ENCODE measurements around the gene ECHS1.
"Not testable (repeated sequence)": the region's sequence is repeated elsewhere in the genome, so short reads cannot be mapped to it uniquely, and the experiment has no call there.

ECHS1 gene

DNA sequence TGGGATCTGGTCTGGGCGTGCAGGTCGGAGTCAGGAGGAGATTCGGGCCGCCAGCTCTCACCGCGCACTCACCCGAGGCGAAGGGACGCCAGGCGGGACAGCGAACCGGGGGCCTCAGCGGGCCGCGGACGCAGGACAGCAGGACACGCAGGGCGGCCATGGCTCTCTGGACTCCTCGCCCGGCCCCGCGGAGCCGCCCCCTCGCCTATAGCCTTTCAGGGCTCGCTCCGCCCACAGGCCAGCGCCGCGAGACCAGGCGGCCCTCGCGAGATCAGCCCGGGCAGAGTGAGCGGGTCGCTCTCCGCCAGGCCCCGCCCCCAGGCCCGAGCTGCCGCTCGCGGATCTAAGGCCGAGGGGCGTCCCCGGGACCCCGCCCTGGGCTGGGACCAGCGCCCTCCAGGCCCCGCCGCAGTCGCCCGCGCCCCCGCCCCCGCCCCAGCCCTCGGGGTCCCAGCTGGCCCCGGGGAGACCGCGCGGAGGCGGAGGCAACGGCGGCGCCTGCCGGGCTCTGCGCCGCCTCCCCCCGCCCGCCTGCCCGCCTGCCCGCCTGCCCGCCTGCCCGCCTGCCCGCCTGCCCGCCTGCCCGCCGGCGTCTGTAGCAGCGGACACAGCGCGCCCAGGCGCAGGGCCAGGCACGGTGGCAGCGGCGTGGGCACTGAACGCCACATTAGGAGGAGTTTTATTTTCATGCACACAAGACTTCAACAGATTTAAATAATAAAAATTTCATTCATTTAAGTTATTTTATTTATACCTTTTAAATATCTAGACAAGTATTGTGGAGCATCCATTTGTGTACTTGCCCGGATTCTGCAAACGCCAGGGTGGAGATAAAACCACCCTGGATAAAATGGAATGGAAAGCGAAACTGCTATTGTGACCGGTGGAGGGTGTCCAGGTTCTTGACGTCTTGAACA lies at the start of gene ECHS1:
ECHS1 (minus strand) TSS at position 181 of the 917 bp plus-strand sequence; CDS start at position 160, 21 bp downstream.
- H3K27ac ChIP-seq, result peak within 1 kb of the TSS; percentile 63
- peak; percentile 27 for DNase-seq (ENCODE audit: low read depth, low spot score)

DNA sequence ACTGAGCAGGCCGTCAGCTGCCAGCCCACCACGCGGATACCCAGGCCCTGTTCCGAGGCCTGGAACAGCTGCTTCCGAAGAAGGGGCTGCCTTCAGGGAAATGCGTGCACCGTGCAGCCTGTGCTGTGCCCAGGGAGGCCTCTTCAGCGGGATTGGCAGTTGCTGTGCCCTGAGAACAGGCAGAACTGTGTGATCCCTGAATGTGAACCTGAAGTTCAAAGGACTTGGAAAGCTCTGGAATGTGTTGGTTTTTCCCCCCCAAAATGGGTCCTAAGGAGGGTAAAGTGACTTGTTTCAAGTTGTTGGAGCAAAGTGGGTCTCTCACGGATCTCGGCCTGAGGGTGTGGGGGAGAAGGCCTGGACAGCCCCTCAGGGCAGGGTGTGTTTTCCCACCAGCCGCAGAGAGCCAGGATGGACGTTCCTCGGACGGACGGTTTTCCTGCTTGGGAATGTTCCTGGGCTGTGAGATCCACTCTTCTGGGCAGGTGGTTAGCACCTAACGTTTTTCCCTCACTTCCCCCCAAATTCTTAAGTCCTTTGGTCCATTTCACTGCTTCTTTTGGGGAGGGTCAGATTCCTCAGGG lies 49.2 kb upstream of the ECHS1 start:
- H3K27ac ChIP-seq, result no peak overlapping the region
- DNase-seq (ENCODE audit: low read depth, low spot score), result no peak

DNA sequence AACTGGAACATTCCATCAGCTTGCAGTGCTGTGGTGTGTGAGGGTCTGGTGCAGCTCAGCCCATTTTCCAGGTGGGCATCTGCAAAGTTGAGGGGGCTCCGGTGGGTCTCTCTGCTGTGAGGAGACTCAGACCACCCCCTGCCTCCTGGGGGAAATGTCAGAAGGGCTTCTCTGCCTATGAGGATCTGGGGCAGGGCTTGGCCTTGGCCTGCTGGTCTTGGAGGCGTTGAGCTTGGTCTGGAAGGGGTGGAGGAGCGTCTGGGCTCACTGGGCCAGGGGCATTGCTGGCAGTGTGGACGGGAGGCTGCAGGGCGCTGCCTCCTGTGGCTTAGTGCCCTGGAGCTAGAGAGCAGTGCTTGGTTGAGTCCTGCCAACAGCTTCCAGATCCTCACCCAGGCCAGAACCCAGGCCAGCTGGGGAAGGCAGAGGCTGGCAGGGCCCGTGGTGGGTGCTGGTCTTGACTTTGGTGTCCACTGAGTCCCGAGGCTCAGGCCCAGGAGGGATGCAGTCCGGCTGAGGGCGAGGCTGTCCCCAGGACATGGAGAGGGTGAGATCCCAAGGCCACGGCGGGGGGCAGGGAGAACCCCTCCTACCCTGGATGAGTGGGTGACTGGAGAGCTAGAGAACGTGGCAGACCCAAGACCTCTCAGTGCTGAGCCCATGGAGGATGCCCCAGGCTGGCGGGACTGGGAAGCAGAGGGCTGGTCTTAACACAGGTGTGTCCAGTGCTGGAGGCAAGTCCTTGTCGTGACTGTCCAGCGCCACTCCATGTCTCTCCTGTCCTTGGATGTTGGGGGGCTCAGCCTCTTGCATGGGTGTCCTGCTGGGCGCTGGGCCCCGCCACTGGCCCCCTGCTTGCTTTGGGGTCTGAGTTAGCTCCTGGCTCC lies 48.4 kb upstream of the ECHS1 start:
- H3K27ac ChIP-seq, result no peak overlapping the region
- no peak for DNase-seq (ENCODE audit: low read depth, low spot score)

DNA sequence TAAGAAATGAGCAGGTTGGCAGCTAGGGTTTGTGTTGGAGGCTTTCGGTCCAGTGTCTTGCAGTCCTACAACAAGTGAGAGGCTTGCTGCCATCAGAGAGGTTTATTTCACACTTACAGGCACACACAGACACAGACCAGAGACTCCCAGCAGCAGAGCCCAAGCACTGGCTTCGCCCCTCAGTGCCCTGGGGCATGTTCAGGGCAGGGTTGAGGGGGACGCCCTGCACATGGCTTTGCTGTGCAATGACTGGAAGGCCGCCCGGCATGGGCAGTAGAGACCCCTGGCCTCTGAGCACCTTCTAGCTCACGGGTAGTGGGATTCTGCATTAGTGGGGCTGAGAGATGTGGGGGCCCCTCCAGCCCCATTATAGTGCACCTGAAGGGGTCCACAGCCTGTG lies 47.4 kb upstream of the ECHS1 start:
- DNase-seq (ENCODE audit: low read depth, low spot score), result no peak
- H3K27ac ChIP-seq, result no peak overlapping the region

DNA sequence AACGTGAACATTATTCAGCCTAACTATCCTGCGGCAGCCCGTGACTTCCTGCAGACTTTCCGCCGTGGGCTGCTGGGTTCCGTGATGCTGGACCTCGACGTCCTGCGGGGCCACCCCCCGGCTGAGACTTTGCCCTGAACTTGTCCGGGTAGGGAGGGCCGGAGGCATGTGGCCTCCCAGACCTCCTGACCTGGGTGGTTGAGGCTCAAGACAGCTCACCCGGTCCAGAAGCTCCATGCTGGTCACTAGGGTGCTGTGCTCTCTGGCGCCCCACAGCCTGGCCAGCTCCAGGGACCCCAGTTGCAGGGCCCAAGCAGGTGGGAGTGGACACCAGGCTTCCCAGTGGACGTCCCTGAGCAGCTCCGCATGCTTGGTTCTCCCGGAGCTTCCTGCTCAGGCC lies 46.9 kb upstream of the ECHS1 start:
- H3K27ac ChIP-seq, result no peak overlapping the region
- no peak for DNase-seq (ENCODE audit: low read depth, low spot score)

DNA sequence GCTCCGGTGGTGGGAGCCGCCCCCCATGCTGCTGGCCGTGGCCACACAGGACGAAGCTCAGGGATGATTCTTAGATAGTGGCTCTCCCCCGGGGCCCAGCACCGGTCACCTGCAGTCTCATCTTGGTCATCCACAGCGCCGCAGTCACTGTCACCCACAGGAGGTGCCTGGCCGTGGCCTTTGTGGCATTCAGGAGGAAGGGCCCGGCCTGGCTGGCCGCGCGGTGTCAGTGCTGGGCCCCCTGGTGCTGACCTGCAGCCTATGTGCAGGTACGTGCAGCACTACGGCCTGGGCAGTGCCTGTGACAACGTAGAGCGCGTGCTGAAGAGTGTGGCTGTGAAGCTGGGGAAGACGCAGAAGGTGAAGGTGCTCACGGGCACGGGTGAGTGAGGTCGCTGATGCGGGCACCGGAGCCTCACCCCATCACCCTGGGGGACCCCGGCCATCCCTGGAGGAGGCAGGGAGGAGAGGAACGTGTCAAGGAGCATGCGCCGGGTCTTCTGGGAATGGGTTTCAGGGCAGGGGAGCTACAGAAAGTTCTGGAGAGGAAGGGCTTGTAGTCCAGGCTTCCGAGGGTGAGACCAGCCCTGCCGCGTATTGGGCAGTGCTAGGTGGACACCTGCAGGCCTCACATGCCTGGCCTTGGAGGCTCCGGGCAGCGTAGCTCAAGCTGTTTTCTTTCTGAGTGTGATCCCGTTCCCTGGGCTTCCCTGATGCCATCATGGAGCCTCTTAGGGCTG lies 46.2 kb upstream of the ECHS1 start:
- DNase-seq (ENCODE audit: low read depth, low spot score), result no peak
- H3K27ac ChIP-seq, result no peak overlapping the region

DNA sequence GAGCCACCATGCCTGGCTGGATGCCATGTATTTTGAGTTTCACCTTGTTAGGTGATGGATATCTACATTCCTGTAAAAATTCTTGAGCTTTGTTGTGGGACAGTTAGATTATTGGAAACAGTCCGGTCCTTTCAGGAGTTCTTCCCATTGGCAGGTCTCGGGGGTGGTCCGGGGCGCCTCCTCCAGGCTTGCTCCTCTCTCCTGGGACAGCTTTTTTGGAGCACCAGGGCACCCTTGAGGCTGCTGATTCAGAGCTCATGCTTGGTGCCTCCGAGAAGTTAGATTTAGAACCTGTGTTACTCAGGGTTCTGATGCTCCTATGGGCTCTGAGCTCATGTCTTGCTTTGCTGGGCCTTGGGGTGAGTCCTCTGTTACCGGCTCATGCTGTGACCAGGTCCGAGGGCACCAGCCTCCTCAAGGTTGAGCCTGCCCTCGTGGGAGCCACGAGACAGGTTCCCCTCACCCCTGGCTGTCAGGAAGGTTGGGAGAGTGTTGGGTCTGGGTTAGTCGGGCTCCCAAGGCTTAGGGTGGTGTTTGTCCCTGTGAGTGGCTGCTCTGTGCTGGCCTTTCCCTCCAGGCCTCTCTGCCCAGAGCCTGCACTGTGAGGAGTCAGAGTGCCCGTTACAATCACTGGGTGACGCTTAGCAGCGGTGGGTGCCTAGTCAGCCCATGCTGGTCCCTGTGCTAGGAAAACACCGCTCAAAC lies 45.3 kb upstream of the ECHS1 start:
- H3K27ac ChIP-seq, result no peak overlapping the region
- no peak for DNase-seq (ENCODE audit: low read depth, low spot score)

DNA sequence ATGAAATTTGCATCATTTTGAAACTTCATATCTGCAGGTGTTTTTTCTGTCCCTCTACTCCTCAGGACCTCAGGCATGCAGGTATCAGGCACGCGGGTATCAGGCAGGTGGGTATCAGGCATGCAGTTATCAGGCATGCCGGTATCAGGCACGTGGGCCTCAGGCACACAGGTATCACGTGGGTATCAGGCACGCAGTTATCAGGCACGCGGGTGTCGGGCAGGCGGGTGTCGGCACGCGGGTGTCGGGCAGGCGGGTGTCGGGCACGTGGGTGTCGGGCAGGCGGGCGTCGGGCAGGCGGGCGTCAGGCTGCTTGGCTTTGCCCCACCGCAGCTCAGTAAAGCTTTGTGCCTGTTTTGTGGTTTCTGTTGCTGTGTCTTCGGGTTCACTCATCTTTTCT lies 42.6 kb upstream of the ECHS1 start:
- no peak overlapping the region for H3K27ac ChIP-seq
- DNase-seq (ENCODE audit: low read depth, low spot score), result no peak

DNA sequence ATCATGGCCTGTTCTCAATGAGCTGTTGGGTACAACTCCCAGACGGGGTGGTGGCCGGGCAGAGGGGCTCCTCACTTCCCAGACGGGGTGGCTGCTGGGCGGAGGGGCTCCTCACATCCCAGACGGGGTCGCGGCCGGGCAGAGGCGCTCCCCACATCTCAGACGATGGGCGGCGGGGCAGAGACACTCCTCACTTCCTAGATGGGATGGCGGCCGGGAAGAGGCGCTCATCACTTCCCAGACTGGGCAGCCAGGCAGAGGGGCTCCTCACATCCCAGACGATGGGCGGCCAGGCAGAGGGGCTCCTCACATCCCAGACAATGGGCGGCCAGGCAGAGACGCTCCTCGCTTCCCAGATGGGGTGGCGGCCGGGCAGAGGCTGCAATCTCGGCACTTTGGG lies 41.2 kb upstream of the ECHS1 start:
- H3K27ac ChIP-seq; DNase-seq (ENCODE audit: low read depth, low spot score): not testable (repeated sequence)

DNA sequence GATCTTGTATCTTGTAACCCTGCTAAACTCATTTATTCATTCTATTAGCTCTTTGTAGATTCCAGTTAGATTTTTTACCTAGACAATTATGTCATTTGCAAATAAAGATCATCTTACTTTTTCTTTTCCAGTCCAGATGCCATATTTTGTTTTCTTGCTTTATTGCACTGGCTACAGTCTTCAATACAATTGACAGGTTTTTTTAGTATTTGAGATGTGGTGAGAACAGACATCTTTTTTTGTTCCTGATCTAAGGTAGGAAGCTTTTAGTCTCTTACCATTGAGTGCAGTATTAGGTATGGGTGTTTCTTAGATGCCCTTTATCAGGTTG lies 39.2 kb upstream of the ECHS1 start:
- H3K27ac ChIP-seq, result no peak overlapping the region
- no peak for DNase-seq (ENCODE audit: low read depth, low spot score)

DNA sequence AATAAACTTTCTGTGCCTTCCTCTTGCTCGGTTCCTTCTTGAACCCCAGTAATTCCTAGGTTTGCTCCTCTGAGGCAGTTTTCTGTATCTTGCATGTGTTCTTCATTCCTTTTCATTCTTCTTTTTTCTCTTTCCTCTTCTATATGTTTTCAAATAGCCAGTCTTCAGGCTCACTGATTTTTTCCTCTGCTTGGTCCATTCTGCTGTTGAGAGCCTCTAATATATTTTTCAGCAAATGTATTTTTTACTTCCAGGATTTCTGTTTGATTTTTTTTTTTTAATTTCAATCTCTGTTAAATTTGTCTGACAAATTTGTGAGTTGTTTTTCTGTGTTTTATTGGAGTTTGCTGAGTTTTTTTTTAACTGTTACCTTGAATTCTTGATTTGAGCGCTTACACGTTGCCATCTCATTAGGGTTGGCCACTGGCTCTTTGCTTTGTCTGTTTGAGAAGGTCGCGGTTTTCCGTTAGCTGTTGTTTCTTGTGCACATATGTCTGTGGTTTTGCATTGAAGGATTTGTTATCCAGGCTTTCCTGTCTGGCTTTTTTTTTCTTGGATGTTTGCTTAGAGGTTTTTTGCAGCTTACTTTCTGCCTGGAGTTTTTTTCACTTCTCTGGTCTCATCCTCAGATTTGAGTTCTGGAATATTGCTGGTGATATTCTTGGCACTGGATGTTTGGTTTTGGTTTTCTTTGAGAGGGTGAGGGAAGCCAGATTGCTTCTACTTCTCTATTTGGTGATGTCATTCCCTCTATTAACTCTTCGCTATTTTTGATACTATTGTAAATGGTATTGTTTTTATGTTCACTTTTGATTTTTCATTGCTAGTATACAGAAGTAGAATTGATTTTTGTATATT lies 38.6 kb upstream of the ECHS1 start:
- H3K27ac ChIP-seq, result no peak overlapping the region
- DNase-seq (ENCODE audit: low read depth, low spot score), result no peak

DNA sequence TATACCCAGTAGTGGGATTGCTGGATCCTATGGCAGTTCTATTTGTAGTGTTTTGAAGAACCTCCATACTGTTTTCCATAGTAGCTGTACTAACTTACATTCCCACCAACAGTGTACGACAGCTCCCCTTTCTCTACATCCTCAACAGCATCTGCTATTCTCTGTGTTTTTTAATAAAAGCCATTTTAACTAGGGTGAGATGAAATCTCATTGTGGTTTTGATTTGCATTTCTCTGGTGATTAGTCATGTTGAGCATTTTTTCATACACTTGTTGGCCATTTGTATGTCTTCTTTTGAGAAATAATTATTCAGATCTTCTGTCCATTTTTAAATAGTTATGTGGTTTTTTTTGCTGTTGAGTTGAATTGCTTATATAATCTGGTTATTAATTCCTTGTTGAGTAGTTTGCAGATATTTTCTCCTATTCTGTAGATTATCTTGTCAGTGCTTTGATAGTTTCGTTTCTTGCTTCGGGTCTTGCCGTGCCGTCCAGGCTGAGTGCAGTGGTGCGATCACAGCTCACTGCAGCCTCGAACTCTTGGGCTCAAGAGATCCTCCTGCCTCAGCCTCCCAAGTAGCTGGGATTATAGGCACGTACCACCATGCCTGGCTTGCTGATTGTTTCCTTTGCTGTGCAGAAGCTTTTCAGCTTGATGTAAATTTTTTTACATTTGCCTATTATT lies 32.8 kb upstream of the ECHS1 start:
- no peak overlapping the region for H3K27ac ChIP-seq
- DNase-seq (ENCODE audit: low read depth, low spot score), result no peak

DNA sequence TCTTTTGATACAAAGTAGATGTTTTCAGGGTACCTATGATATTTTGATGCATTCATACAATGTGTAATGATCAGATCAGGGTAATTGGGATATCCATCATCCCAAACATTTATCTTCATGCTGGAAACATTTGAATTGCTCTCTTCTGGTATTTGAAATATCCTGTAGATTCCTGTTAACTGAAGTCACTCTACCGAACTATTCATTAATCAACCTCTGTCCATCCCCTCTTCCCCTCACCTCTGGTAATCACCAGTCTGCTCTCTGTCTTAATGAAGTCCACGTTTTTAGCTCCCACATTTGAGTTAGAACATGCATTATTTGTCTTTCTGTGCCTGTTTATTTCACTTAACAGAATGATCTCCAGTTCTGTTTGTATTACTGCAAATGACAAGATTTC lies 32.1 kb upstream of the ECHS1 start:
- no peak for DNase-seq (ENCODE audit: low read depth, low spot score)
- H3K27ac ChIP-seq, result no peak overlapping the region

DNA sequence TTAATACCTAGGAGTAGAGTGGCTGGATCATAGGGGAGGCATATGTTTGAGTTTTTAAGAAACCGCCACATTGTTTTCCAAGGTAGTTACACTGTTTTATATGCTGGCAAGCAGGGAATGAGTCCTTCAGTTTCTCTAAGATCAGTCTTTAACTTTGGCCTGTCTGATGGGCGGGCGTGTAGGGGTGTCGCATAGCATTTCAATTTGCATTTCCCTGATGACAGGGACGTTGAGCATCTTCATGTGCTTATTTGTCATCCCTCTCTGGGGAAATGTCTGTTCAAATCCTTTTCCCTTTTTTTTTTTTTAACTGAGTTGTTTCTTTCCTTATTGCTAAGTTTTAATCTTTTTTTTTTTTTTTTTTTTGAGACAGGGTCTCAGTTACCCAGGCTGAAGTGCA lies 30.6 kb upstream of the ECHS1 start:
- no peak overlapping the region for H3K27ac ChIP-seq
- no peak for DNase-seq (ENCODE audit: low read depth, low spot score)

DNA sequence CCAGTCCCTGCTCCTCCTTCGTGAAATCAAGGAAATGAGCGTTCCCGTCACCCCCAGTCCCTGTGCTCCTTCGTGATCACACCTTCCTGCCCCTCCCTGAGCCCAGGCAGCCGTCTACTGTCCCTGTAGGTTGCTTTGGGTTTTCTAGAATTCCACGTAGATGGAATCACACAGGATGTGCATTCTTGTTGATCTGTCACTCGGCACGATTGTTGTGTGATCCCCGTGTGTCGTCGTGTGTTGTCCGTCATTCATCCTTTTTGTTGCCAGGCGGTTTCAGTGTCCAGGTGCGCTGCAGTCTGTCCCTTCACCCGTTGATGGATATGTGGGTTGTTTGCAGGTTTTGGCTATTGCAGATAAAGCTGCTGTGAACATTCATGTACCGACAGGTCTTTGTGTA lies 30.2 kb upstream of the ECHS1 start:
- no peak overlapping the region for H3K27ac ChIP-seq
- DNase-seq (ENCODE audit: low read depth, low spot score), result no peak

DNA sequence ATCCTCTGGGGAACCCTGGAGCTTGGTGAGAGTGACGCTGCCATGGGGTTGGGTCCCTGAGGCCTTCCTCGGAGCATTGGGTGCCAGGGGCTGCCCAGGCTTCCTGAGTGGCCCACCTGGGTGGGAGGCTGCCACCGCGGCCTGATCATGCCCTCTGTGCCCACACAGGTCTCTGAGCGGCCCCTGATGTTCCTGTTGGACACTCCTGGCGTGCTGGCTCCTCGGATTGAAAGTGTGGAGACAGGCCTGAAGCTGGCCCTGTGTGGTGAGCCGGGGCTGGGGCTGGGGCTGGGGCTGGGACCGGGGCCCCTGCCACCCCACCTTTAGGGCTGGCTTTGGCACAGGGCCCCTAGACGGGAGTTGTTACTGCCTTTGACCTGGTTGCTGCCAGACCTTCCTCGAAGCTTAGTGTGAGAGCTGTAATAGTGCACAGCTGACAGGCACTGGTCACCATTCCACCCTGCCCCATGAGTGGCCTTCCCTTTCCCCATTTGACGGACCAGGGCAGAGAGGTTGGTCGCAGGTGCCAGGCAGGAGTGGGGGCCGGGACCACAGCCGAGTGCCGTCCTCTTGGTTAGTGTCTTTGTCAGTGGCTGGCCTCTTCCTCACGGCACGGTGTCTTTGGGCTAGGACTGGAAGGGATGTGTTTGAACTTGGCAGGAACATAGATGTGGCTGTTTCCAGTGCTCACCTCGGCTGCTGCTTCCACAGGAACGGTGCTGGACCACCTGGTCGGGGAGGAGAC lies 29.0 kb upstream of the ECHS1 start:
- no peak overlapping the region for H3K27ac ChIP-seq
- DNase-seq (ENCODE audit: low read depth, low spot score), result no peak

DNA sequence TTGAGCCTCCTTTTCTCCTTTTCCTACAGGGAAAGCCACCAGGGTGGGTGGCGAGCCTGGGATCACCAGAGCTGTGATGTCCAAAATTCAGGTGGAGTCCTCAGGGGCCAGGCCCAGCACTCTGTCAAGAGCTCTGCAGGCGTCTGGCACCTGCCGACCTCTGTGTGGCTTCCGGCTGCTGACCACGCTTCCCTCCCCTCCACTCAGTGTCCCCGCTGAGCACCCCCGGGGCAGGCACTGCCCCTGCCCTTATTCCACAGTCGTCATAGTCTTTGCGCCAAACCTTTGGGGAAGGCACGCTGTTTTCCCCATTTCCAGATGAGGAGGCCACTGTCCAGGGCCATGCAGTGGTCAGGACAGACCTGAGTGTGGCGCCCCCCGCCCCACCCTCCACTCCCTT lies 28.3 kb upstream of the ECHS1 start:
- no peak for DNase-seq (ENCODE audit: low read depth, low spot score)
- H3K27ac ChIP-seq, result no peak overlapping the region
